MM.1S (cell line): ENCODE measurements around the gene CDH4.

Experiments
- DNase-seq: peaks from one replicate; pipeline ENCODE4 v3.0.0-alpha.2; 2015
- H2AFZ ChIP-seq: fragments of 300-600 bp; sonication (generic); 2 replicates; pipeline ENCODE4 v1.6.0; 2016; ENCODE audit warnings: antibody characterized with exemption, low read length
- H3F3A ChIP-seq: fragments of 300-600 bp; sonication (generic); 2 replicates; pipeline ENCODE4 v1.6.1; 2016; ENCODE audit warnings: mild to moderate bottlenecking, antibody characterized with exemption, low read length, moderate library complexity, mixed read lengths; ENCODE audit not compliant: insufficient read depth
- H3K27ac ChIP-seq: fragments of 300-600 bp; sonication (generic); 2 replicates; pipeline ENCODE4 v1.5.1; 2016; ENCODE audit warnings: mild to moderate bottlenecking, low read length
- H3K27me3 ChIP-seq: fragments of 300-600 bp; sonication (generic); replicated peaks from 2 replicates; pipeline ENCODE4 v1.6.0; 2016; ENCODE audit warnings: low read length; ENCODE audit not compliant: insufficient read depth
- H3K36me3 ChIP-seq: fragments of 300-600 bp; sonication (generic); replicated peaks from 2 replicates; pipeline ENCODE4 v1.6.1; 2016; ENCODE audit warnings: mild to moderate bottlenecking, low read length, mixed read lengths; ENCODE audit not compliant: insufficient read depth
- H3K4me1 ChIP-seq: fragments of 300-600 bp; sonication (generic); 2 replicates; pipeline ENCODE4 v1.6.1; 2016; ENCODE audit warnings: low read length, mixed read lengths
- H3K4me2 ChIP-seq: fragments of 300-600 bp; sonication (generic); 2 replicates; pipeline ENCODE4 v1.6.0; 2016; ENCODE audit warnings: low read depth, low read length
- H3K4me3 ChIP-seq: fragments of 300-600 bp; sonication (generic); 2 replicates; pipeline ENCODE4 v1.5.1; 2016; ENCODE audit warnings: low read length, mixed read lengths
- H3K79me2 ChIP-seq: fragments of 300-600 bp; sonication (generic); 2 replicates; pipeline ENCODE4 v1.6.1; 2016; ENCODE audit warnings: mixed run types, low read length, mixed read lengths
- H3K9ac ChIP-seq: fragments of 300-600 bp; sonication (generic); 2 replicates; pipeline ENCODE4 v1.6.1; 2016; ENCODE audit warnings: low read length, mixed read lengths
- H3K9me2 ChIP-seq: fragments of 300-600 bp; sonication (generic); replicated peaks from 2 replicates; pipeline ENCODE4 v1.6.1; 2016; ENCODE audit warnings: mild to moderate bottlenecking, low read length, mixed read lengths; ENCODE audit not compliant: insufficient read depth
- H3K9me3 ChIP-seq: fragments of 300-600 bp; sonication (generic); replicated peaks from 2 replicates; pipeline ENCODE4 v1.6.1; 2016; ENCODE audit warnings: mild to moderate bottlenecking, low read length, mixed read lengths; ENCODE audit not compliant: insufficient read depth
- H4K20me1 ChIP-seq: fragments of 300-600 bp; sonication (generic); 2 replicates; pipeline ENCODE4 v1.6.1; 2016; ENCODE audit warnings: mild to moderate bottlenecking, low read length, moderate library complexity, mixed read lengths; ENCODE audit not compliant: insufficient read depth
- EZH2 ChIP-seq: fragments of 300-600 bp; sonication (generic); optimal IDR thresholded peaks from 2 replicates; pipeline ENCODE3; 2017; ENCODE audit warnings: low read depth, mild to moderate bottlenecking, antibody characterized with exemption, low read length, mixed read lengths
- EZH2phosphoT487 ChIP-seq: fragments of 300-600 bp; sonication (generic); IDR thresholded peaks from 2 replicates; pipeline ENCODE4 v1.6.1; 2018; ENCODE audit warnings: antibody characterized with exemption, low read length
- TF ChIP-seq, protein P1 (sequence below): fragments of 300-600 bp; sonication (generic); IDR thresholded peaks from 2 replicates; pipeline ENCODE4 v1.5.1; 2016; ENCODE audit warnings: antibody characterized with exemption, low read length, mixed read lengths

CDH4 gene

DNA sequence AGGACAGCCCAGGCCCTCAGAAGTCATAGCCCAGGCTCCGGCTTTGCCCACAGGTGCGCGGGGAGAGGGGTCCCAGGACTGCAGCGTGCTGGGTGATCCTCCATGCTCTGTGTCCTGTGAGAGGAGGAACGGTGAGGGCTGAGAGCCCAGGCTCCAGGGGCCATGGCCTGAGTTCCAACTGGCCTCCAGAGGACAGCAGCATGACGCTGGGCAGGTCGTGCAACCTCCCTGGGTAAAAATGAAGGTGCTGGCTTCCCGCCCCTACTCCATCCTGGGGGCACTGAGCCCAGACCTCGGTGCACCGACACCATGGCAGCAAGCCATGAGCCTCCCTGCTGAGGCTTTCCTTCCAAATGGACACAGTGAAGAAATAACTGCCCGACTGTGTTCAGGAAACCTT is 508.3 kb downstream of the CDH4 start:
- H3K79me2 ChIP-seq, result no peaks in the 10 kb centered on the region

DNA sequence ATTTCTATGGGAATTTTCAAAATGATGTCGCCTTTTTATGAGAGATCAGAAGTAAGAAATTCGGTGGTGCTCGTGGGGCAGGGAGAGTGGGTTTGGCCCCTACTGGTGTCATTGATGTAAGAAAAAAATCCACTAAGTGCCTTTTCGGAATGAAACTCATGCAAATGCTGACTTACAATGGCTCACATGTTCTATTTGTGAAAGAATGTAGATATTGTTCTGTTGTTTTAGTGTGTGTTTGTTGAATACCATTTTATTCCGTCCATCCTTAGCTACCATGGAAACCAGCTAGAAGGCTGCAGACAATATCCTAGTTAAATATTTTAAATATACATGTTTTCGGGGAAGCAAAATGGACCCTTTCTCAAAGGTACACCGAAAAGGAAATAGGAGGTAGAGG is 508.7 kb downstream of the CDH4 start:
- Histone ChIP-seq H3K9me3 (no peaks in the 10 kb centered on the region), H3K27ac (no peak overlapping the region), H4K20me1 (no peaks in the 10 kb centered on the region), H3K9ac (no peak overlapping the region), H3K27me3 (peaks cover 72% of the 10 kb centered on the region), H3K4me3 (no peak overlapping the region), H2AFZ (no peak overlapping the region), H3K4me1 (no peaks in the 10 kb centered on the region), H3K4me2 (no peak overlapping the region), H3K9me2 (no peaks in the 10 kb centered on the region), H3K36me3 (no peaks in the 10 kb centered on the region), H3K79me2 (no peaks in the 10 kb centered on the region), H3F3A (no peaks in the 10 kb centered on the region)
- DNase-seq, result no peak
- TF ChIP-seq EZH2phosphoT487, result no peak
- TF ChIP-seq, protein P1, sequence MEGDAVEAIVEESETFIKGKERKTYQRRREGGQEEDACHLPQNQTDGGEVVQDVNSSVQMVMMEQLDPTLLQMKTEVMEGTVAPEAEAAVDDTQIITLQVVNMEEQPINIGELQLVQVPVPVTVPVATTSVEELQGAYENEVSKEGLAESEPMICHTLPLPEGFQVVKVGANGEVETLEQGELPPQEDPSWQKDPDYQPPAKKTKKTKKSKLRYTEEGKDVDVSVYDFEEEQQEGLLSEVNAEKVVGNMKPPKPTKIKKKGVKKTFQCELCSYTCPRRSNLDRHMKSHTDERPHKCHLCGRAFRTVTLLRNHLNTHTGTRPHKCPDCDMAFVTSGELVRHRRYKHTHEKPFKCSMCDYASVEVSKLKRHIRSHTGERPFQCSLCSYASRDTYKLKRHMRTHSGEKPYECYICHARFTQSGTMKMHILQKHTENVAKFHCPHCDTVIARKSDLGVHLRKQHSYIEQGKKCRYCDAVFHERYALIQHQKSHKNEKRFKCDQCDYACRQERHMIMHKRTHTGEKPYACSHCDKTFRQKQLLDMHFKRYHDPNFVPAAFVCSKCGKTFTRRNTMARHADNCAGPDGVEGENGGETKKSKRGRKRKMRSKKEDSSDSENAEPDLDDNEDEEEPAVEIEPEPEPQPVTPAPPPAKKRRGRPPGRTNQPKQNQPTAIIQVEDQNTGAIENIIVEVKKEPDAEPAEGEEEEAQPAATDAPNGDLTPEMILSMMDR, result no peak
- no peak for TF ChIP-seq EZH2

More for the DNA sequence above, 508.3 kb downstream of the CDH4 start:
- Histone ChIP-seq H3K4me1 (no peaks in the 10 kb centered on the region), H4K20me1 (no peaks in the 10 kb centered on the region), H3K9me3 (no peaks in the 10 kb centered on the region), H3K27me3 (peaks cover 70% of the 10 kb centered on the region), H3K4me3 (no peak overlapping the region), H3K4me2 (no peak overlapping the region), H3K9me2 (no peaks in the 10 kb centered on the region), H3K36me3 (no peaks in the 10 kb centered on the region), H3K9ac (no peak overlapping the region), H2AFZ (no peak overlapping the region), H3K27ac (no peak overlapping the region), H3F3A (no peaks in the 10 kb centered on the region)
- TF ChIP-seq EZH2, result no peak
- TF ChIP-seq, protein P1, result no peak
- TF ChIP-seq EZH2phosphoT487, result no peak
- DNase-seq, result no peak

DNA sequence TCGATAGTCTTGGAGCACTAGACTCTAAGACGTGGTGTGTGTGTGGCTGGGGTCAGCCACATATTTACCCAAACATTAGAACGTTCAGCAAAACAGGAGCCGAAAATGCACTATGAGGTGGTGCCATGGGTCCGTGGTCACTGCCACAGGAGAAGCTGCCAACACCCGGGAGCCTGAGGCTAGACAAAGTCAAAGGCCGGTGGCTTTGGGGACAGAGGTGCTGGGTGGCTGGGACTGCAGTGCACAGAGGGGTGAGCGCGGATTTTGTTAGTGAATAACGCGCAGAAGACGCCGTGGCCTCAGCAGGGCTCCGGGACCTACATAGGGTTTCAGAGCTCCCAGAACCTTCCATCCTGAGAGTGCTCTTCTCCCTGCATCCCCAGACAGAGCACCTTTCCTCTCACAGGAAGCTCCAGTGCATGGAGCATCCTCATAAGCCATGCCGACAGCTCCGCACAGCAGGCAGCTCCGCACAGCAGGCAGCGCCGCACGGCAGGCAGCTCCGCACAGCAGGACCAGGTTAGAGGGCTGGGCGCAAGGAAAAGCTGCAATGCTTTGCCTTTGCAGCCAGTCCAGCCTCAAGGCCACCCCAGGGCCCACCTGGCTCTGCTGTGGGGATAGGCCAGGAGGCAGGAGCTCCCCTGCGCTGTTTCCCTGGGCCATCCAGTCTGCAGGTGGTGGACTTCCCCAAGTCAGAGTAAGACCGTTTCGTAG is 509.5 kb downstream of the CDH4 start:
- Histone ChIP-seq H3K4me2 (no peak overlapping the region), H3K27ac (no peak overlapping the region), H3K4me3 (no peak overlapping the region), H3F3A (no peaks in the 10 kb centered on the region), H3K36me3 (no peaks in the 10 kb centered on the region), H3K79me2 (no peaks in the 10 kb centered on the region), H3K27me3 (peaks cover 79% of the 10 kb centered on the region), H4K20me1 (no peaks in the 10 kb centered on the region), H2AFZ (no peak overlapping the region), H3K4me1 (no peaks in the 10 kb centered on the region), H3K9ac (no peak overlapping the region), H3K9me2 (no peaks in the 10 kb centered on the region), H3K9me3 (no peaks in the 10 kb centered on the region)
- TF ChIP-seq EZH2, result no peak
- TF ChIP-seq, protein P1, result no peak
- no peak for TF ChIP-seq EZH2phosphoT487
- no peak for DNase-seq
